Stomach (tissue), 4 donors: ENCODE results near the gene TRPM3.

Source experiments
- EP300 ChIP-seq: sonication (generic); formaldehyde crosslinking; IDR thresholded peaks from one replicate; pipeline ENCODE4 v1.6.1; 2017; ENCODE audit warnings: antibody characterized with exemption
- POLR2AphosphoS5 ChIP-seq, 3 donors: sonication (generic); formaldehyde crosslinking; IDR thresholded peaks; one replicate each; pipeline ENCODE4 v1.6.1; 2016; ENCODE audit warnings: antibody characterized with exemption in 3 of 3
- TF ChIP-seq, protein P1 (sequence below), 7 experiments: fragments of 450-650 bp in 4 of 7; fragments of 200-600 bp in 3 of 7; sonication (generic) in 3 of 7; IDR thresholded peaks; one replicate each; pipeline ENCODE4 v1.5.1; 2016 to 2019; ENCODE audit warnings: antibody characterized with exemption in 7 of 7, control low read depth in 2 of 7, mild to moderate bottlenecking in 1 of 7

DNA sequence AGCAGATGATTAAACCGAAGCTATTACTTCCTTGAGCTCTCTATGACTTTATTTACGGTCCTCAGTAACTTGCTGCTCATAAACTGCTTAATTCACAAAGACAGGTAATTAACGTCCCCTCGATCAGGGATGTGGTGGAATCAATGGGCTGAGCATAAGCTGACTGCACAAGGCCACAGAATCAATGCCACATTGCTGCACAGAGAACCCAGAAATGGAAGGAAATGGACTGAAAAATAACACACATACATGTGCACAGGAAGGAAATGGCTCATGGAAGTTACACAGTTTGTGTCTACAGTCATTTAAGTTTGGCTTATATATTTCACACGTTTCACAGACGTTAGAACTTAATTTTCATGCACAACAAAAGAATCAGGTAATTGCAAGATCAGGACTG, 588.7 kb downstream of the TRPM3 start:
- no peak for TF ChIP-seq EP300
- TF ChIP-seq, protein P1, sequence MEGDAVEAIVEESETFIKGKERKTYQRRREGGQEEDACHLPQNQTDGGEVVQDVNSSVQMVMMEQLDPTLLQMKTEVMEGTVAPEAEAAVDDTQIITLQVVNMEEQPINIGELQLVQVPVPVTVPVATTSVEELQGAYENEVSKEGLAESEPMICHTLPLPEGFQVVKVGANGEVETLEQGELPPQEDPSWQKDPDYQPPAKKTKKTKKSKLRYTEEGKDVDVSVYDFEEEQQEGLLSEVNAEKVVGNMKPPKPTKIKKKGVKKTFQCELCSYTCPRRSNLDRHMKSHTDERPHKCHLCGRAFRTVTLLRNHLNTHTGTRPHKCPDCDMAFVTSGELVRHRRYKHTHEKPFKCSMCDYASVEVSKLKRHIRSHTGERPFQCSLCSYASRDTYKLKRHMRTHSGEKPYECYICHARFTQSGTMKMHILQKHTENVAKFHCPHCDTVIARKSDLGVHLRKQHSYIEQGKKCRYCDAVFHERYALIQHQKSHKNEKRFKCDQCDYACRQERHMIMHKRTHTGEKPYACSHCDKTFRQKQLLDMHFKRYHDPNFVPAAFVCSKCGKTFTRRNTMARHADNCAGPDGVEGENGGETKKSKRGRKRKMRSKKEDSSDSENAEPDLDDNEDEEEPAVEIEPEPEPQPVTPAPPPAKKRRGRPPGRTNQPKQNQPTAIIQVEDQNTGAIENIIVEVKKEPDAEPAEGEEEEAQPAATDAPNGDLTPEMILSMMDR (IDR thresholded peaks at IDR 0.05): no peak
- no peak for TF ChIP-seq POLR2AphosphoS5 (IDR thresholded peaks at IDR 0.05)
